HG02642 (cell line): ENCODE measurements around the gene CYTH2.
"Not testable (repeated sequence)": the region's sequence is repeated elsewhere in the genome, so short reads cannot be mapped to it uniquely, and the experiment has no call there.

Experiments
- ATAC-seq: cut with Tn5 transposase; IDR thresholded peaks from one replicate; pipeline ENCODE4 v1.9.1; 2021; ENCODE audit warnings: mild to moderate bottlenecking; ENCODE audit not compliant: unreplicated experiment, poor library complexity

Gene CYTH2

GRCh38 chr19:48510421-48511268 lies 41.5 kb downstream of the CYTH2 start:
- ATAC-seq = no peak

GRCh38 chr19:48511321-48511731 lies 42.2 kb downstream of the CYTH2 start:
- no peak for ATAC-seq

GRCh38 chr19:48511800-48512503 lies 42.8 kb downstream of the CYTH2 start, which contains the start of gene LMTK3:
Gene LMTK3, minus strand, starts transcription at chr19:48511835. Its CDS starts 259 bp downstream, at chr19:48511576.
- ATAC-seq = no peak

- ATAC-seq = no peak
These were observed 43.5 kb downstream of the CYTH2 start for GRCh38 chr19:48512504-48513288.

GRCh38 chr19:48513289-48514122 lies 44.3 kb downstream of the CYTH2 start:
- ATAC-seq = peak; percentile 58

- ATAC-seq = no peak
These were observed 44.9 kb downstream of the CYTH2 start for GRCh38 chr19:48514123-48514458.

GRCh38 chr19:48516536-48516935 lies 47.4 kb downstream of the CYTH2 start:
- no peak for ATAC-seq

GRCh38 chr19:48518207-48518606 lies 49.0 kb downstream of the CYTH2 start:
- no peak for ATAC-seq

GRCh38 chr19:48519426-48519825 lies 50.3 kb downstream of the CYTH2 start:
- ATAC-seq = not testable (repeated sequence)

GRCh38 chr19:48520134-48520533 lies 51.0 kb downstream of the CYTH2 start:
- ATAC-seq = no peak

GRCh38 chr19:48524221-48524620 lies 55.1 kb downstream of the CYTH2 start:
- no peak for ATAC-seq

GRCh38 chr19:48524732-48525131 lies 55.6 kb downstream of the CYTH2 start:
- no peak for ATAC-seq

- ATAC-seq = no peak
These were observed 60.0 kb downstream of the CYTH2 start for GRCh38 chr19:48529156-48529555.

- ATAC-seq = no peak
These were observed 61.0 kb downstream of the CYTH2 start for GRCh38 chr19:48530066-48530720.

- no peak for ATAC-seq
These were observed 61.6 kb downstream of the CYTH2 start for GRCh38 chr19:48530770-48531169.
